Prostate gland (tissue), 2 donors: Measurements from ENCODE around the gene AOPEP.

Experiments used
- CTCF ChIP-seq, 4 experiments: fragments of 200-600 bp in 2 of 4; fragments of 450-650 bp in 2 of 4; sonication (generic) in 2 of 4; IDR thresholded peaks; 1 replicate in 3 of 4; 2 replicates in 1 of 4; pipeline ENCODE4 v1.5.1; 2016 to 2019; ENCODE audit warnings: antibody characterized with exemption in 4 of 4, mild to moderate bottlenecking in 2 of 4, moderate library complexity in 2 of 4
- POLR2A ChIP-seq: fragments of 450-650 bp; IDR thresholded peaks from one replicate; pipeline ENCODE4 v1.6.1; 2016; ENCODE audit warnings: antibody characterized with exemption, mild to moderate bottlenecking
- POLR2AphosphoS5 ChIP-seq: sonication (generic); formaldehyde crosslinking; IDR thresholded peaks from one replicate; pipeline ENCODE4 v1.6.1; 2017; ENCODE audit warnings: antibody characterized with exemption

DNA sequence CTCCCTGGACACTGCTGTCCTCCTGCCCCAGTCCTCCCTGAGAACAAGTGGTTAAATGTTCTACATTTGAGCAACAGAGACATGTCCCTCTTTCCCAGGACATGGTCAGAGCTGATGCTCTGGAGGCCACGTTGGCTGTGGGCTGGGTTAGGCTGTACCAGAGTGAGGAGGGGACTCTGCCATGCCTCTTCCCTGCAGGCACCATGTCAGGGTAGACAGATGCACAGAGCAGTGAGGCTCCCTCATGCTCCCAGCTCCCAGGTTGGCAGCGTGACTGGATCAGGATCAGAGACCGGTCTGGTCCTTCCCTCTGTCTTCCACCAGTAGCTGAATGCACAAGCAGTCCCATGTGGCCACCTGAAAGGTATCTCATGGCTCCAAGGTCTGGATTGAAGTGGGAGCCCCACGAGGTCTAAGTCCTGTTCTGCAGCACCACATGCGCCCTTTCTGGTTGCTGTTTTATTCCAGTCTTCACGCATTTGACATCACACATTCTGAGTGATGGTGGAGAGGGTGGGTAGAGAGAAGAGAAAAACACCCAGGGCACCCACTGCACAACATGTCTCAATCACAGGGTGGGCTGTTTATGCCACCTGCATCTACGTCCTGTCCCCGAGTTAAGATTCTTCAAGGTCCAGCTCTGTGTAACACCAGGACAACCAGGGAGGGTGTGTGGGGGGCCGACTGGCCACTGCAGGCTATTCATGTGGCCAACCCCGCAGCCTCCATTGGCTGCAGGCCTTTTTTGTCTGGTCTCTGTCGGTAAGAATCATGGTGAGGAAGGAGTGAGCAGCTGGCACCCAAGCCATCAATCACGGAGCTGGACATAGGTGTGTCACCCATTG, 386.2 kb downstream of the AOPEP start:
- TF ChIP-seq CTCF (IDR thresholded peaks at IDR 0.05) (no peak), POLR2A (no peak), POLR2AphosphoS5 (no peak)
